Suprapubic skin (tissue), 3 donors: ENCODE data around the gene HAT1.

Experiments used
- POLR2A ChIP-seq, 2 donors: fragments of 450-650 bp; IDR thresholded peaks; one replicate each; pipeline ENCODE4 v1.6.1; 2017; ENCODE audit warnings: antibody characterized with exemption in 2 of 2, mild to moderate bottlenecking in 2 of 2, moderate library complexity in 2 of 2
- TF ChIP-seq, protein P1 (sequence below), 2 donors: fragments of 200-600 bp in 1 of 2; fragments of 450-650 bp in 1 of 2; sonication (generic) in 1 of 2; IDR thresholded peaks; one replicate each; pipeline ENCODE4 v1.5.1; 2016 to 2019; ENCODE audit warnings: antibody characterized with exemption in 2 of 2, mild to moderate bottlenecking in 1 of 2, moderate library complexity in 1 of 2

DNA sequence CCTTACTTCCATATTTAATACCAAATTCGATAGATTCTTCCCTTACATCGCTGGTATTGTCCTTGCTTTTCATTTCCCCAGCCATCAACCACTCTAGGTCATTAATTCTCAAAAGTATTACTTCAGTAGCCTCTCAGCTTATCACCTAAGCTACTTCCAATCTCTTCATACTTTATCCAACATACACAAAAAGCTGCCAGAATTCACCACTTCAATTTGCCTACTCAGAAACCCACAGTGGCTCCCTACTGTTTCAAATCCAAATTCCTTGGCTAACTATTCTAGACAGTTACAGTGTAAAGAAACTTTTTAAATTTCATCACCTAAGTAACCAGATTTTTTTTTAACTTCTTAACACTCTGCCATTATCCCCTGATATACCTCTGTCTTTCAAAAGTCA is 32.9 kb upstream of the HAT1 start:
- TF ChIP-seq, protein P1, sequence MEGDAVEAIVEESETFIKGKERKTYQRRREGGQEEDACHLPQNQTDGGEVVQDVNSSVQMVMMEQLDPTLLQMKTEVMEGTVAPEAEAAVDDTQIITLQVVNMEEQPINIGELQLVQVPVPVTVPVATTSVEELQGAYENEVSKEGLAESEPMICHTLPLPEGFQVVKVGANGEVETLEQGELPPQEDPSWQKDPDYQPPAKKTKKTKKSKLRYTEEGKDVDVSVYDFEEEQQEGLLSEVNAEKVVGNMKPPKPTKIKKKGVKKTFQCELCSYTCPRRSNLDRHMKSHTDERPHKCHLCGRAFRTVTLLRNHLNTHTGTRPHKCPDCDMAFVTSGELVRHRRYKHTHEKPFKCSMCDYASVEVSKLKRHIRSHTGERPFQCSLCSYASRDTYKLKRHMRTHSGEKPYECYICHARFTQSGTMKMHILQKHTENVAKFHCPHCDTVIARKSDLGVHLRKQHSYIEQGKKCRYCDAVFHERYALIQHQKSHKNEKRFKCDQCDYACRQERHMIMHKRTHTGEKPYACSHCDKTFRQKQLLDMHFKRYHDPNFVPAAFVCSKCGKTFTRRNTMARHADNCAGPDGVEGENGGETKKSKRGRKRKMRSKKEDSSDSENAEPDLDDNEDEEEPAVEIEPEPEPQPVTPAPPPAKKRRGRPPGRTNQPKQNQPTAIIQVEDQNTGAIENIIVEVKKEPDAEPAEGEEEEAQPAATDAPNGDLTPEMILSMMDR (IDR thresholded peaks at IDR 0.05), result no peak
- no peak for TF ChIP-seq POLR2A (IDR thresholded peaks at IDR 0.05)
